Urinary bladder (tissue), 4 donors: ENCODE results near the gene HSPH1. TPM values are rescaled to one million over a fixed set of nuclear protein-coding genes. Genes with fewer than 3 reads are reported as not detected.

ENCODE experiments used
- DNase-seq: peaks from one replicate; pipeline ENCODE4 v3.0.0-alpha.2; 2015; ENCODE audit errors: extremely low spot score
- H3K27ac ChIP-seq: one replicate; pipeline ENCODE4 v1.5.1; 2013; ENCODE audit warnings: low read depth, mild to moderate bottlenecking, moderate library complexity
- H3K36me3 ChIP-seq: one replicate; pipeline ENCODE4 v1.6.1; 2013; ENCODE audit warnings: mild to moderate bottlenecking, moderate library complexity; ENCODE audit not compliant: insufficient read depth
- H3K4me1 ChIP-seq: one replicate; pipeline ENCODE4 v1.6.1; 2013; ENCODE audit warnings: mild to moderate bottlenecking, moderate library complexity; ENCODE audit not compliant: insufficient read depth
- H3K4me3 ChIP-seq: one replicate; pipeline ENCODE4 v1.5.1; 2013; ENCODE audit warnings: low read depth, low read length
- WGBS: extraction: QIAGEN DNeasy Blood & Tissue Kit; methylation state at CpG from one replicate; pipeline ENCODE4 v1.1.7; 2013; 5-methylcytosine and 5-hydroxymethylcytosine counted together
- polyA plus RNA-seq: library from polyadenylated mRNA; stranded (reverse); fragments of 200-250 nt; gene quantifications from one replicate; pipeline ENCODE4 v1.2.3, GENCODE V29; 2013
- total RNA-seq: library from RNA; depleted of rRNA; stranded (reverse); fragments of >200 nt; gene quantifications from one replicate; pipeline ENCODE4 v1.2.3, GENCODE V29; 2014
- donor health status: healthy with polysubstance abuse.
- donor health status: healthy.

Gene HSPH1
- total and polyA plus RNA-seq, 2 donors = 26.0 to 50.8 TPM

DNA sequence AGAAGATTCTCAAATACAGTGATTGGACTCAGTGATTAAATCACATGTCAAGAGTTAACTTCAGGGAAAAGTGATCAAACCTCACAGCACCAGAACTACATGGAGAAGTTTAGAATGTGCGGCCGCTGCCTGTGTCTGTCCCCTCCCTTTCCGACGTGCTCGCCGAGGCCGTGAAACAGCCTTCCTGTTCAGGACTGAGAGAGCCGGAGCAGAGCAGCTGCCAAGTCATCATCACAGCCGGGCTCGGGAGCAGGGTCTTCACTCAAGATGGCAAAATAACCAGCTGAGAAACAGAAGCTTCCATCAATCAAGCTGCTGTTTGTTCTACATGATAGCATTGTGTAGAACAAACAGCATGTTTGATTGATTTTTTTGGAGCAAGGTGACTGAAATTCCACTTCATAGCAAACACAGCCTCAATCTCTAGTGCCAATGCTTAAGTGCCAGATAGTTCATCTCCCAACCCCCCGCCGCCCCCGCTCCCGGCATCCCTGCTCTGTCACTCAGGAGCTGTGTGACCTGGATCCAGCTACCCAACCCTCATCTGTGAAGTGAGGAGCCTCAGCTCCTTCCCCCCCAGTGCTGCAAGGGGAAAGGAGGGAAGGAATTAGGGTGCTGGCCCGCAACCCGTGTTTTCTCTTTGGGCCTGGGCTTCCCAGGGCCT is 70.6 kb downstream of the HSPH1 start:
- H3K4me1 ChIP-seq = no peaks in the 10 kb centered on the region
- 38% methylated on average over 16 of the region's 16 CpGs for WGBS
- DNase-seq = no peak
- no peak overlapping the region for H3K27ac ChIP-seq
- no peak overlapping the region for H3K4me3 ChIP-seq
- H3K36me3 ChIP-seq = no peaks in the 10 kb centered on the region

DNA sequence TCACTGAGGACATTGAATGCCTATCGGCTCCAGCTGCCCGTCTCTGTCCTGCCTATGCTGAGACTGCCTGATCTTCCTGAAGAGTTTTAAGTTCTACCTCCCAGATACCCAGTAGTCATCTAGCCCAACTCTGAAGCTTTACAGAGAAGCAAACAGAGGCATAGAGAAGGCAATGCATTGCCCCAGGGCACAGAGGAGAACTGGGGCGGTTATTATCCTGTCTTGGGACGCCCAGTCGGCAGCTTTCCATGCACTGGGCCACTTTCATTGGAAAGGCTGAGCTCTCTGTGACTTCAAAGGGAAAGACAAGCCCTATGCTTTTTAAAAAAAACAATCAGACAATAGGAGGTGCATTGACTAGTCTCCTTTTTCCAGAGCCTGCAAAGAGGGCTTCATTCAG is 71.6 kb downstream of the HSPH1 start:
- H3K4me1 ChIP-seq = no peaks in the 10 kb centered on the region
- H3K36me3 ChIP-seq = no peaks in the 10 kb centered on the region
- WGBS = 88% methylated on average over 5 of the region's 5 CpGs
- H3K27ac ChIP-seq = no peak overlapping the region
- H3K4me3 ChIP-seq = no peak overlapping the region
- no peak for DNase-seq

DNA sequence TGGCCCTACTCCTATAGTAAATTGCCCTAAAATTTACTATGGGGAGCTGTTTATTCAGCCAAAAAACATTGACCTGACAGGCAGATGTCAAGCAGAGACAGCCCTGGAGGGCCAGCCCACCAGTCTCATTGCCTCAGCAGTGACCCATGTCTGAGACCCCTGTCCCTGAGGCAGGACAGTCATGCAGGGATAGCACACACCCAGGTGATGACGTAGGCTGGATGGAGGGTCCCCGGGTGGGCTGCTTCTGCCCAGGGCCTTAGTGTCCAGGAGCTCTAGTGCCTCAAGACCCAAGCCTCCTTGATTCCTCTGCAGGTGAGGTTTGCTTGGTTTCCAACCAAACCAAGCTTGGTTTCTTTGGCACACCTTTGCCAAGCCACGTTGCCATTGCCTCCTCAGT is 72.1 kb downstream of the HSPH1 start:
- Histone ChIP-seq H3K36me3 (no peaks in the 10 kb centered on the region), H3K4me1 (no peaks in the 10 kb centered on the region), H3K27ac (no peak overlapping the region), H3K4me3 (no peak overlapping the region)
- WGBS = 94% methylated on average over 3 of the region's 3 CpGs
- no peak for DNase-seq

DNA sequence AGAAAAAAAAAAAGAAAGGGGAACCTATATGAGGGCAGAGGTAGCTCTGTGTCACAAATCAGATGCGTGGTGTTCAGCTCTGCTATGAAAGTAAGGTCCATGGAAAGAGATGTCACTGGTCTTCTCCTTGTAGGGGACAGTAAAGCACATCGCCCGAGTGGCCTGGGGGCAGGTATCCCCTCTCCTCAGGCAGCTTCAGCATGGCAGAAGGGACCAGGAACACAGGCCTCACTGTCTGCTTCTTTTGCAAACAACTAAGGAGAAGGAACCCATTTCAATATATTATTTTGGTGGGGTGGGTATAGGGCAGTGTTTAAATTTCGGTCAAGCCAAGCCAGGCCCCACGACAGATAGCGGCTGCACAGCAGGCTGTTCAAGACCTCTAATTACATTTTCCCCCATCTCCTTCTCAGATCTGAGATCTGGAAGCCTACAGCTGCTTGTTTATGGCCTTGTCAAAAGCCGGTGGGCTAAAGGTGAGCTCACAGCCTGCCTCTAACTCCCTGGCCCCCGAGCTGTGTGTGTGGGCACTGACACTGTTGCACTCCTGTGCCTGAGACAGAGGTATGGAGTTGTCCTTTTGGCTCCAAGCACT is 72.8 kb downstream of the HSPH1 start:
- Histone ChIP-seq H3K36me3 (no peaks in the 10 kb centered on the region), H3K27ac (no peak overlapping the region), H3K4me1 (no peaks in the 10 kb centered on the region), H3K4me3 (no peak overlapping the region)
- no peak for DNase-seq
- 82% methylated on average over 8 of the region's 8 CpGs for WGBS

Other genes starting within 250 kb of the HSPH1 start
- gene TEX26, start 229.2 kb downstream of the HSPH1 start, total RNA-seq = 0.16 TPM
- not detected for gene TEX26, start 229.2 kb downstream of the HSPH1 start, polyA plus RNA-seq
- 22.4 TPM for gene B3GLCT, start 38.1 kb upstream of the HSPH1 start, total RNA-seq
- 3.6 TPM for gene B3GLCT, start 38.1 kb upstream of the HSPH1 start, polyA plus RNA-seq